C4-2B (cell line): Measurements from ENCODE around the gene UROS.

Experiments used
- CTCF ChIP-seq: fragments of 450-650 bp; conservative IDR thresholded peaks from 2 replicates; pipeline ENCODE4 v1.5.1; 2017; ENCODE audit warnings: mild to moderate bottlenecking
- ZFX ChIP-seq: fragments of 450-650 bp; IDR thresholded peaks from 2 replicates; pipeline ENCODE4 v1.6.1; 2017

DNA sequence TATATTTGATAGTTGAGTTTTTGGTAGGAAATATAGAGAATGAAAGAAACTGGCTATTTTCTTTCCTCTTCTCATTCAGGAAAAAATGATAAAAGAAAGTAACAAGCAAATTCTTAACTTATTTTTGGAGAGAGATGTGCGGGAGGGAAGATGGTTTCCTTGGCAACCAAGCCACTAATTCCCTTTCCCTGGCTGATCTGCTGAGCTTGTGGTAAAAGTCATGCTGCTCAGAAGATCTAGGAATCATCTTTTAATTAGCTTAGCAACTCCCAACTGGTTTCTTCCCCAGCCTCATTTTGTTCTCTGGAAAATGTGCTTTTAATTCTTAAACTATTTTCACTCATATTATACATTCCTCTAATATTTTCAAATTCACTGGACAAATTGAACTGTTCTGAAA is 11.8 kb downstream of the UROS start:
- TF ChIP-seq CTCF (no peak), ZFX (no peak)
